HG03442 (cell line): Measurements from ENCODE around the gene CTNNA3.
A peak's percentile ranks its signal among the peaks of the same experiment; 100 is the strongest.

Experiments
- ATAC-seq: cut with Tn5 transposase; IDR thresholded peaks from one replicate; pipeline ENCODE4 v1.9.1; 2021; ENCODE audit warnings: mild to moderate bottlenecking, moderate library complexity; ENCODE audit not compliant: unreplicated experiment

Gene CTNNA3

GRCh38 chr10:66964946-66965345 is 731.0 kb downstream of the CTNNA3 start:
- ATAC-seq = no peak

- no peak for ATAC-seq
These were observed 737.5 kb downstream of the CTNNA3 start for GRCh38 chr10:66958466-66958865.

- no peak for ATAC-seq
These were observed 744.1 kb downstream of the CTNNA3 start for GRCh38 chr10:66951896-66952295.

GRCh38 chr10:66943590-66943989 is 752.4 kb downstream of the CTNNA3 start:
- ATAC-seq = no peak

- ATAC-seq = no peak
These were observed 753.6 kb downstream of the CTNNA3 start for GRCh38 chr10:66942407-66942806.

- no peak for ATAC-seq
These were observed 754.5 kb downstream of the CTNNA3 start for GRCh38 chr10:66941491-66941890.

GRCh38 chr10:66940965-66941364 is 755.0 kb downstream of the CTNNA3 start:
- ATAC-seq = no peak

GRCh38 chr10:66934711-66935110 is 761.3 kb downstream of the CTNNA3 start:
- no peak for ATAC-seq

GRCh38 chr10:66931949-66932343 is 764.0 kb downstream of the CTNNA3 start:
- no peak for ATAC-seq

GRCh38 chr10:66931340-66931948 is 764.6 kb downstream of the CTNNA3 start:
- peak; percentile 81 for ATAC-seq

- ATAC-seq = no peak
These were observed 766.6 kb downstream of the CTNNA3 start for GRCh38 chr10:66929375-66929774.

- no peak for ATAC-seq
These were observed 767.2 kb downstream of the CTNNA3 start for GRCh38 chr10:66928776-66929175.

- no peak for ATAC-seq
These were observed 767.8 kb downstream of the CTNNA3 start for GRCh38 chr10:66927971-66928770.

GRCh38 chr10:66927251-66927935 is 768.6 kb downstream of the CTNNA3 start:
- ATAC-seq = no peak

- no peak for ATAC-seq
These were observed 769.2 kb downstream of the CTNNA3 start for GRCh38 chr10:66926841-66927240.

- ATAC-seq = peak; percentile 100
These were observed 769.9 kb downstream of the CTNNA3 start, which contains the start of gene LRRTM3 for GRCh38 chr10:66925896-66926715. TSS of gene LRRTM3 (plus strand) at chr10:66926036.

GRCh38 chr10:66925373-66925772 is 770.6 kb downstream of the CTNNA3 start:
- no peak for ATAC-seq

GRCh38 chr10:66924674-66925345 is 771.2 kb downstream of the CTNNA3 start:
- no peak for ATAC-seq

- no peak for ATAC-seq
These were observed 776.7 kb downstream of the CTNNA3 start for GRCh38 chr10:66919248-66919647.

GRCh38 chr10:66917104-66917503 is 778.9 kb downstream of the CTNNA3 start:
- no peak for ATAC-seq
